GM23248 (cell line): ENCODE data around the gene DGAT2. TPM values are rescaled to one million over a fixed set of nuclear protein-coding genes. Genes with fewer than 3 reads are reported as not detected.

ENCODE experiments used
- DNase-seq: peaks from one replicate; pipeline ENCODE4 v3.0.0-alpha.2; 2015
- H2AFZ ChIP-seq: fragments of 200-600 bp; sonication (generic); 2 replicates; pipeline ENCODE4 v1.6.1; 2016; ENCODE audit warnings: antibody characterized with exemption
- H3F3A ChIP-seq: fragments of 200-600 bp; sonication (generic); 2 replicates; pipeline ENCODE4 v1.6.1; 2016; ENCODE audit warnings: mild to moderate bottlenecking, antibody characterized with exemption, mixed run types; ENCODE audit not compliant: insufficient read depth
- H3K27ac ChIP-seq: fragments of 200-600 bp; sonication (generic); 2 replicates; pipeline ENCODE4 v1.5.1; 2016; ENCODE audit warnings: mild to moderate bottlenecking
- H3K27me3 ChIP-seq: fragments of 200-600 bp; sonication (generic); replicated peaks from 2 replicates; pipeline ENCODE4 v1.6.1; 2016; ENCODE audit warnings: mild to moderate bottlenecking; ENCODE audit not compliant: insufficient read depth
- H3K36me3 ChIP-seq: fragments of 200-600 bp; sonication (generic); 2 replicates; pipeline ENCODE4 v1.6.1; 2016; ENCODE audit warnings: low read depth, mild to moderate bottlenecking
- H3K4me1 ChIP-seq: fragments of 200-600 bp; sonication (generic); 2 replicates; pipeline ENCODE4 v1.6.1; 2016; ENCODE audit warnings: mild to moderate bottlenecking; ENCODE audit not compliant: insufficient read depth
- H3K4me2 ChIP-seq: fragments of 200-600 bp; sonication (generic); one replicate; pipeline ENCODE4 v1.6.1; 2016; ENCODE audit warnings: mild to moderate bottlenecking; ENCODE audit not compliant: unreplicated experiment
- H3K4me3 ChIP-seq: fragments of 200-600 bp; sonication (generic); 2 replicates; pipeline ENCODE4 v1.5.1; 2016; ENCODE audit warnings: mild to moderate bottlenecking
- H3K79me2 ChIP-seq: fragments of 200-600 bp; sonication (generic); 2 replicates; pipeline ENCODE4 v1.6.1; 2016; ENCODE audit warnings: mild to moderate bottlenecking; ENCODE audit not compliant: insufficient read depth
- H3K9ac ChIP-seq: fragments of 200-600 bp; sonication (generic); 2 replicates; pipeline ENCODE4 v1.6.1; 2016; ENCODE audit warnings: mild to moderate bottlenecking
- H3K9me2 ChIP-seq: fragments of 200-600 bp; sonication (generic); 2 replicates; pipeline ENCODE4 v1.6.1; 2016; ENCODE audit warnings: mixed run types, mild to moderate bottlenecking, moderate library complexity; ENCODE audit not compliant: insufficient read depth
- H3K9me3 ChIP-seq: fragments of 200-600 bp; sonication (generic); one replicate; pipeline ENCODE4 v1.6.1; 2017; ENCODE audit warnings: low read depth
- H4K20me1 ChIP-seq: fragments of 200-600 bp; sonication (generic); 2 replicates; pipeline ENCODE4 v1.6.0; 2016; ENCODE audit not compliant: insufficient read depth
- EZH2 ChIP-seq: fragments of 200-600 bp; sonication (generic); IDR thresholded peaks from 2 replicates; pipeline ENCODE4 v1.6.1; 2018; ENCODE audit warnings: antibody characterized with exemption, mild to moderate bottlenecking; ENCODE audit not compliant: insufficient read depth, poor library complexity, severe bottlenecking
- EZH2phosphoT487 ChIP-seq: fragments of 200-600 bp; sonication (generic); IDR thresholded peaks from 2 replicates; pipeline ENCODE4 v1.6.1; 2018; ENCODE audit warnings: antibody characterized with exemption, moderate library complexity, mild to moderate bottlenecking, low read depth; ENCODE audit not compliant: insufficient read depth
- WGBS, 2 experiments: methylation state at CpG; one replicate each; pipeline ENCODE4 v1.1.6; 2015 to 2017; ENCODE audit warnings: low lambda C conversion rate in 2 of 2, low coverage in 1 of 2; ENCODE audit errors: missing lambda C conversion rate in 2 of 2; 5-methylcytosine and 5-hydroxymethylcytosine counted together
- in situ Hi-C: fragments of 300-500 bp; cut with MboI; formaldehyde crosslinking; loops from 2 replicates; pipeline ENCODE4 v1.15.0; 2020
- polyA plus RNA-seq: library from polyadenylated mRNA; unstranded; fragments of >200 nt; fragmentation: Nextera tagmentation; extraction: Ambion mirVana; gene quantifications from 2 replicates; pipeline ENCODE4 v1.2.1, GENCODE V29; 2016
- total RNA-seq: library from RNA; depleted of rRNA; stranded (reverse); fragments of >200 nt; shearing (Covaris generic); gene quantifications from 2 replicates; pipeline ENCODE4 v1.2.3, GENCODE V29; 2014

Gene DGAT2
- total and polyA plus RNA-seq, 2 experiments from 2014 or later: 7.5 to 7.6 TPM

- no peaks in the 10 kb centered on the region for H3K36me3 ChIP-seq
- H4K20me1 ChIP-seq: no peaks in the 10 kb centered on the region
- H3K4me3 ChIP-seq: no peak overlapping the region
- H3K4me1 ChIP-seq: no peaks in the 10 kb centered on the region
- H3K79me2 ChIP-seq: no peaks in the 10 kb centered on the region
- H3F3A ChIP-seq: no peaks in the 10 kb centered on the region
- no peak overlapping the region for H3K9ac ChIP-seq
- H3K4me2 ChIP-seq: no peak overlapping the region
- no peaks in the 10 kb centered on the region for H3K9me3 ChIP-seq
- H3K27ac ChIP-seq: no peak overlapping the region
- H3K9me2 ChIP-seq: no peaks in the 10 kb centered on the region
- no peak overlapping the region for H2AFZ ChIP-seq
- DNase-seq: no peak
- WGBS, 2 experiments: 70 to 74% methylated on average over 11 to 12 of the region's 12 CpGs
- in situ Hi-C loops: no loop called here
- no peak for TF ChIP-seq EZH2phosphoT487
- no peak for TF ChIP-seq EZH2
- no peaks in the 10 kb centered on the region for H3K27me3 ChIP-seq
Observed at GRCh38 chr11:75792997-75793800, 24.6 kb downstream of the DGAT2 start.

GRCh38 chr11:75793966-75794365 is 25.4 kb downstream of the DGAT2 start:
- no peaks in the 10 kb centered on the region for H3K9me2 ChIP-seq

GRCh38 chr11:75795276-75796090 is 26.9 kb downstream of the DGAT2 start:
- Histone ChIP-seq H3K36me3 (no peaks in the 10 kb centered on the region), H3K4me1 (no peaks in the 10 kb centered on the region), H3K4me2 (no peak overlapping the region), H2AFZ (no peak overlapping the region), H3K9me3 (no peaks in the 10 kb centered on the region), H4K20me1 (no peaks in the 10 kb centered on the region), H3F3A (no peaks in the 10 kb centered on the region), H3K27ac (no peak overlapping the region), H3K4me3 (no peak overlapping the region), H3K9me2 (no peaks in the 10 kb centered on the region), H3K9ac (no peak overlapping the region), H3K27me3 (no peaks in the 10 kb centered on the region), H3K79me2 (no peaks in the 10 kb centered on the region)
- DNase-seq: peak; percentile 21
- no peak for TF ChIP-seq EZH2
- no peak for TF ChIP-seq EZH2phosphoT487
- 76 to 81% methylated on average over 4 of the region's 4 CpGs for WGBS, 2 experiments
- in situ Hi-C loops: no loop called here

More at GRCh38 chr11:75793966-75794365, 25.4 kb downstream of the DGAT2 start:
- Histone ChIP-seq H3K4me2 (no peak overlapping the region), H3K36me3 (no peaks in the 10 kb centered on the region), H3K4me1 (no peaks in the 10 kb centered on the region), H3K4me3 (no peak overlapping the region), H2AFZ (no peak overlapping the region), H3K27me3 (no peaks in the 10 kb centered on the region), H3F3A (no peaks in the 10 kb centered on the region), H3K9ac (no peak overlapping the region), H3K27ac (no peak overlapping the region), H4K20me1 (no peaks in the 10 kb centered on the region), H3K9me3 (no peaks in the 10 kb centered on the region), H3K79me2 (no peaks in the 10 kb centered on the region)
- no peak for DNase-seq
- in situ Hi-C loops: no loop called here
- WGBS, 2 experiments: 89 to 90% methylated on average over 2 of the region's 2 CpGs
- TF ChIP-seq EZH2phosphoT487 (no peak), EZH2 (no peak)

GRCh38 chr11:75796091-75796435 is 27.5 kb downstream of the DGAT2 start:
- TF ChIP-seq EZH2 (no peak), EZH2phosphoT487 (no peak)
- Histone ChIP-seq H3K9me3 (no peaks in the 10 kb centered on the region), H3K9ac (no peak overlapping the region), H3K36me3 (no peaks in the 10 kb centered on the region), H4K20me1 (no peaks in the 10 kb centered on the region), H3K27me3 (no peaks in the 10 kb centered on the region), H3K27ac (no peak overlapping the region), H3K4me2 (no peak overlapping the region), H3K79me2 (no peaks in the 10 kb centered on the region), H2AFZ (no peak overlapping the region), H3K4me3 (no peak overlapping the region), H3F3A (no peaks in the 10 kb centered on the region), H3K9me2 (no peaks in the 10 kb centered on the region), H3K4me1 (no peaks in the 10 kb centered on the region)
- WGBS, 2 experiments: 97 to 100% methylated on average over 2 of the region's 2 CpGs
- in situ Hi-C loops: no loop called here
- no peak for DNase-seq
